H1 (cell line): ENCODE data around the gene GUCY1A2. TPM values are rescaled to one million over a fixed set of nuclear protein-coding genes. Genes with fewer than 3 reads are reported as not detected.
"Not testable (repeated sequence)": the region's sequence is repeated elsewhere in the genome, so short reads cannot be mapped to it uniquely, and the experiment has no call there.

ENCODE experiments used
- CTCF ChIA-PET: fragments of 300-600 bp; sonication (Branson Sonifier 250); formaldehyde crosslinking; loops from one replicate; lab custom pipeline; 2021; ENCODE audit not compliant: partially characterized antibody; lab: Charles Lee
- POLR2A ChIA-PET: fragments of 300-600 bp; sonication (Branson Sonifier 250); formaldehyde crosslinking; loops from one replicate; lab custom pipeline; 2021; ENCODE audit warnings: inconsistent platforms; ENCODE audit not compliant: partially characterized antibody; lab: Charles Lee
- DNase-seq, 2 experiments: peaks; one replicate each; pipeline versions ENCODE4 v3.0.0 to v3.0.0-alpha.2; 2010 to 2022; ENCODE audit warnings: low spot score in 2 of 2, low read depth in 1 of 2, mixed read lengths in 1 of 2
- FAIRE-seq: peaks from 2 replicates; lab custom pipeline; 2011; peaks lifted over from hg19 to GRCh38; lab: Jason Lieb, UNC
- H2AFZ ChIP-seq: 2 replicates; pipeline ENCODE4 v1.8.1; 2012; ENCODE audit warnings: low read length, inconsistent platforms
- H2AK5ac ChIP-seq: 2 replicates; pipeline ENCODE4 v1.6.1; 2013; ENCODE audit warnings: low read depth, low read length
- H2BK120ac ChIP-seq: replicated peaks from 2 replicates; pipeline ENCODE3; 2013; ENCODE audit warnings: low read depth, low read length, inconsistent platforms
- H2BK12ac ChIP-seq: 2 replicates; pipeline ENCODE4 v1.6.1; 2013; ENCODE audit warnings: low read depth, low read length
- H2BK15ac ChIP-seq: 2 replicates; pipeline ENCODE4 v1.6.1; 2013; ENCODE audit warnings: low read length
- H2BK20ac ChIP-seq: 2 replicates; pipeline ENCODE4 v1.6.1; 2013; ENCODE audit warnings: low read length
- H2BK5ac ChIP-seq: 2 replicates; pipeline ENCODE4 v1.6.1; 2013; ENCODE audit warnings: low read depth, low read length
- H3K14ac ChIP-seq: 2 replicates; pipeline ENCODE4 v1.6.1; 2013; ENCODE audit warnings: inconsistent platforms; ENCODE audit not compliant: insufficient read length
- H3K18ac ChIP-seq: 2 replicates; pipeline ENCODE4 v1.6.1; 2013; ENCODE audit warnings: low read length; ENCODE audit errors: extremely low read depth
- H3K23ac ChIP-seq: 2 replicates; pipeline ENCODE4 v1.6.1; 2013; ENCODE audit warnings: inconsistent platforms; ENCODE audit not compliant: insufficient read length
- H3K23me2 ChIP-seq: 2 replicates; pipeline ENCODE4 v1.6.1; 2013; ENCODE audit warnings: low read depth, low read length
- H3K27ac ChIP-seq: 2 replicates; pipeline ENCODE4 v1.6.1; 2011; ENCODE audit warnings: low read depth, low read length, inconsistent platforms
- H3K27me3 ChIP-seq, 4 experiments: replicated peaks in 1 of 4; 1 replicate in 1 of 4; 2 replicates in 3 of 4; pipeline versions ENCODE4 v1.6.1 to v1.8.1; 2011 to 2013; ENCODE audit warnings: low read length in 3 of 4, mild to moderate bottlenecking in 3 of 4, inconsistent platforms in 2 of 4, mixed read lengths in 2 of 4, moderate library complexity in 1 of 4; ENCODE audit not compliant: control insufficient read depth in 3 of 4, insufficient read depth in 3 of 4; ENCODE audit errors: extremely low read depth in 1 of 4
- H3K36me3 ChIP-seq, 4 experiments: 2 replicates each; pipeline versions ENCODE4 v1.6.1 to v1.8.1; 2011 to 2013; ENCODE audit warnings: mild to moderate bottlenecking in 4 of 4, low read length in 3 of 4, moderate library complexity in 2 of 4, control low read depth in 1 of 4, inconsistent platforms in 1 of 4; ENCODE audit not compliant: insufficient read depth in 4 of 4, control insufficient read depth in 2 of 4
- H3K4ac ChIP-seq: replicated peaks from 2 replicates; pipeline ENCODE3; 2013; ENCODE audit warnings: low read length, low read depth, mixed read lengths, inconsistent platforms; ENCODE audit not compliant: insufficient read length
- H3K4me1 ChIP-seq, 4 experiments: replicated peaks in 1 of 4; 1 replicate in 1 of 4; 2 replicates in 3 of 4; pipeline versions ENCODE4 v1.6.1 to v1.8.1; 2011 to 2013; ENCODE audit warnings: low read length in 3 of 4, inconsistent platforms in 2 of 4, mixed read lengths in 1 of 4; ENCODE audit not compliant: insufficient read depth in 4 of 4, control insufficient read depth in 3 of 4
- H3K4me2 ChIP-seq, 2 experiments: 2 replicates each; pipeline versions ENCODE4 v1.6.1 to v1.8.1; 2011 to 2013; ENCODE audit warnings: low read depth in 2 of 2, low read length in 2 of 2, control low read depth in 1 of 2, inconsistent platforms in 1 of 2, mild to moderate bottlenecking in 1 of 2; ENCODE audit not compliant: insufficient read depth in 1 of 2
- H3K4me3 ChIP-seq, 4 experiments: fragments of 200-600, 300-600 bp in 1 of 4; sonication (generic), shearing (Covaris generic), sonication (Bioruptor Twin) in 1 of 4; 2 replicates each; pipeline versions ENCODE4 v1.5.1 to v1.8.1; 2011 to 2016; ENCODE audit warnings: low read length in 4 of 4, low read depth in 3 of 4, control low read depth in 2 of 4, inconsistent platforms in 2 of 4, mild to moderate bottlenecking in 2 of 4, mixed read lengths in 1 of 4, moderate library complexity in 1 of 4; ENCODE audit not compliant: insufficient read depth in 2 of 4; ENCODE audit errors: extremely low read depth in 1 of 4
- H3K56ac ChIP-seq: replicated peaks from 2 replicates; pipeline ENCODE3; 2013; ENCODE audit warnings: low read depth, mild to moderate bottlenecking, mixed read lengths, low read length, inconsistent platforms; ENCODE audit not compliant: insufficient read length
- H3K79me1 ChIP-seq: 2 replicates; pipeline ENCODE4 v1.6.1; 2013; ENCODE audit warnings: low read depth, low read length, control low read depth
- H3K79me2 ChIP-seq, 2 experiments: 2 replicates each; pipeline versions ENCODE4 v1.6.1 to v1.8.1; 2012 to 2013; ENCODE audit warnings: low read length in 2 of 2, mild to moderate bottlenecking in 2 of 2, inconsistent platforms in 1 of 2; ENCODE audit not compliant: insufficient read depth in 2 of 2, control insufficient read depth in 1 of 2
- H3K9ac ChIP-seq, 4 experiments: replicated peaks in 1 of 4; 1 replicate in 1 of 4; 2 replicates in 3 of 4; pipeline versions ENCODE4 v1.6.1 to v1.8.1; 2011 to 2013; ENCODE audit warnings: low read depth in 3 of 4, low read length in 3 of 4, control low read depth in 2 of 4, mild to moderate bottlenecking in 2 of 4, moderate library complexity in 2 of 4, inconsistent platforms in 1 of 4; ENCODE audit errors: extremely low read depth in 1 of 4
- H3K9me3 ChIP-seq, 2 experiments: 2 replicates each; pipeline versions ENCODE4 v1.6.1 to v1.8.1; 2012 to 2013; ENCODE audit warnings: mild to moderate bottlenecking in 2 of 2, moderate library complexity in 2 of 2, control low read depth in 1 of 2, inconsistent platforms in 1 of 2, low read depth in 1 of 2, low read length in 1 of 2, mixed read lengths in 1 of 2; ENCODE audit not compliant: insufficient read depth in 2 of 2
- H4K20me1 ChIP-seq, 2 experiments: replicated peaks in 1 of 2; 2 replicates each; pipeline versions ENCODE3 to v1.8.1; 2011 to 2013; ENCODE audit warnings: inconsistent platforms in 2 of 2, low read length in 2 of 2, mild to moderate bottlenecking in 1 of 2; ENCODE audit not compliant: insufficient read depth in 2 of 2, control insufficient read depth in 1 of 2
- H4K5ac ChIP-seq: 2 replicates; pipeline ENCODE4 v1.6.1; 2013; ENCODE audit warnings: low read length, low read depth, mixed read lengths, inconsistent platforms; ENCODE audit not compliant: insufficient read length
- H4K8ac ChIP-seq: 2 replicates; pipeline ENCODE4 v1.8.0; 2013; ENCODE audit warnings: mild to moderate bottlenecking, moderate library complexity, low read length, inconsistent platforms; ENCODE audit not compliant: insufficient read depth; ENCODE audit errors: extremely low read depth
- H4K91ac ChIP-seq: replicated peaks from 2 replicates; pipeline ENCODE3; 2013; ENCODE audit warnings: low read length, mixed read lengths, inconsistent platforms; ENCODE audit not compliant: insufficient read length
- POLR2A ChIP-seq, 2 experiments: IDR thresholded peaks; 1 replicate in 1 of 2; 2 replicates in 1 of 2; pipeline ENCODE4 v1.6.1; 2011; ENCODE audit warnings: low read depth in 2 of 2, low read length in 2 of 2, mild to moderate bottlenecking in 2 of 2; ENCODE audit errors: control extremely low read depth in 1 of 2
- WGBS, 2 experiments: shearing (Covaris generic) in 1 of 2; methylation state at CpG; one replicate each; pipeline versions ENCODE4 v1.1.6 to v1.1.7; 2013 to 2015; ENCODE audit warnings: low lambda C conversion rate in 2 of 2, mixed read lengths in 2 of 2, inconsistent platforms in 1 of 2, low coverage in 1 of 2, missing lambda C conversion rate in 1 of 2; ENCODE audit not compliant: insufficient replicate concordance in 2 of 2, insufficient coverage in 1 of 2, insufficient read length in 1 of 2; ENCODE audit errors: extremely low coverage in 1 of 2, missing lambda C conversion rate in 1 of 2; 5-methylcytosine and 5-hydroxymethylcytosine counted together
- polyA plus RNA-seq, 7 experiments: library from polyadenylated mRNA; depleted of rRNA in 3 of 7; stranded (reverse) in 5 of 7; unstranded in 2 of 7; fragments of >200 nt in 5 of 7; fragments of 200-250 nt in 2 of 7; gene quantifications; 1 replicate in 5 of 7; 2 replicates in 1 of 7; 4 replicates in 1 of 7; pipeline versions ENCODE4 v1.2.1 to v1.2.3, GENCODE V29; 2011 to 2013; ENCODE audit warnings: missing spikeins in 2 of 7, mixed read lengths in 2 of 7
- total RNA-seq: library from RNA; stranded (reverse); fragmentation: NEBNext Ultra II Directional; extraction: Animal tissue kit (Norgen Biotek cat#: 25700); gene quantifications from 2 replicates; pipeline ENCODE4 v1.2.1, GENCODE V29; 2021

GUCY1A2 gene
- total and polyA plus RNA-seq, 2 of the 8 experiments (the other 6 are each of a cell fraction or from before 2014, with no cell fraction given): 0.11 to 1.9 TPM

- H3K9ac ChIP-seq: no peak overlapping the region
- H2BK15ac ChIP-seq: no peak overlapping the region
- H2BK20ac ChIP-seq: no peak overlapping the region
- no peaks in the 10 kb centered on the region for H3K9me3 ChIP-seq
- no peak overlapping the region for H2BK12ac ChIP-seq
- no peak overlapping the region for H4K91ac ChIP-seq
- H3K18ac ChIP-seq: no peak overlapping the region
- H3K4ac ChIP-seq: no peak overlapping the region
- no peaks in the 10 kb centered on the region for H3K27me3 ChIP-seq
- CTCF ChIA-PET: no interaction called here
- H3K4me3 ChIP-seq: no peak overlapping the region
- H4K20me1 ChIP-seq: no peaks in the 10 kb centered on the region
- no peak overlapping the region for H3K4me2 ChIP-seq
- no peak overlapping the region for H2AFZ ChIP-seq
- no peaks in the 10 kb centered on the region for H3K36me3 ChIP-seq
- H3K23ac ChIP-seq: no peak overlapping the region
- FAIRE-seq (no peak), DNase-seq (no peak)
- H2BK5ac ChIP-seq: no peak overlapping the region
- no peak overlapping the region for H4K8ac ChIP-seq
- H3K79me2 ChIP-seq: no peaks in the 10 kb centered on the region
- H4K5ac ChIP-seq: no peak overlapping the region
- H2AK5ac ChIP-seq: no peak overlapping the region
- no peak overlapping the region for H3K14ac ChIP-seq
- no peaks in the 10 kb centered on the region for H3K23me2 ChIP-seq
- no peaks in the 10 kb centered on the region for H3K4me1 ChIP-seq
- POLR2A ChIA-PET: no interaction called here
- no peak overlapping the region for H2BK120ac ChIP-seq
- no peak overlapping the region for H3K27ac ChIP-seq
- H3K79me1 ChIP-seq: no peaks in the 10 kb centered on the region
- 98% methylated on average over 5 of the region's 5 CpGs; no CpG with 5 or more reads in 1 of the 2 experiments for WGBS, 2 experiments
- no peak for TF ChIP-seq POLR2A (IDR thresholded peaks at IDR 0.05; ENCODE audit: control extremely low read depth in 1 of 2, low read depth in 2 of 2, low read length in 2 of 2)
- H3K56ac ChIP-seq: no peak overlapping the region
Observed at GRCh38 chr11:106888386-106888785, 129.9 kb downstream of the GUCY1A2 start.

GRCh38 chr11:106883693-106884092 lies 134.6 kb downstream of the GUCY1A2 start:
- H4K5ac ChIP-seq, H2BK20ac ChIP-seq, H3K79me1 ChIP-seq, H3K4me2 ChIP-seq, H4K91ac ChIP-seq, CTCF ChIA-PET, H3K4me1 ChIP-seq, H3K14ac ChIP-seq, H3K9ac ChIP-seq, H3K4ac ChIP-seq, H2BK12ac ChIP-seq, DNase-seq, H3K56ac ChIP-seq, H3K27ac ChIP-seq, H3K18ac ChIP-seq, H2BK15ac ChIP-seq, H3K4me3 ChIP-seq, H2BK120ac ChIP-seq, H3K79me2 ChIP-seq, H2BK5ac ChIP-seq, H4K8ac ChIP-seq, H3K23me2 ChIP-seq, H3K23ac ChIP-seq, H2AK5ac ChIP-seq, H2AFZ ChIP-seq, POLR2A ChIA-PET, H4K20me1 ChIP-seq, FAIRE-seq, H3K27me3 ChIP-seq, H3K36me3 ChIP-seq, H3K9me3 ChIP-seq: not testable (repeated sequence)
- 86% methylated on average over 5 of the region's 5 CpGs; no CpG with 5 or more reads in 1 of the 2 experiments for WGBS, 2 experiments
